Stimulated activated CD8-positive, alpha-beta memory T cell treated with anti-CD3 and anti-CD28 coated beads, Interleukin-12 subunit alpha, Interleukin-12 subunit beta, amount 100 ng/mL, for 1 hour (primary cell): ENCODE data around the gene ANKUB1.
A peak's percentile ranks its signal among the peaks of the same experiment; 100 is the strongest.
"Not testable (repeated sequence)": the region's sequence is repeated elsewhere in the genome, so short reads cannot be mapped to it uniquely, and the experiment has no call there.

Source experiments
- DNase-seq: peaks from one replicate; pipeline ENCODE4 v3.0.0-alpha.2; 2020; ENCODE audit warnings: low read depth

ANKUB1 gene

GRCh38 chr3:149792452-149793270, at the start of gene ANKUB1:
TSS of gene ANKUB1 (minus strand) at chr3:149792554. CDS start at chr3:149792366, 188 bp downstream.
- no peak for DNase-seq

GRCh38 chr3:149839896-149840295, 47.5 kb upstream of the ANKUB1 start:
- no peak for DNase-seq

- not testable (repeated sequence) for DNase-seq
Measured at GRCh38 chr3:149839469-149839868, 47.1 kb upstream of the ANKUB1 start.

GRCh38 chr3:149838491-149838890, 46.1 kb upstream of the ANKUB1 start:
- not testable (repeated sequence) for DNase-seq

GRCh38 chr3:149833241-149833640, 40.9 kb upstream of the ANKUB1 start:
- no peak for DNase-seq

GRCh38 chr3:149832086-149832485, 39.7 kb upstream of the ANKUB1 start:
- no peak for DNase-seq

GRCh38 chr3:149831321-149831720, 39.0 kb upstream of the ANKUB1 start:
- no peak for DNase-seq

GRCh38 chr3:149830902-149831301, 38.5 kb upstream of the ANKUB1 start:
- DNase-seq: no peak

- DNase-seq: not testable (repeated sequence)
Measured at GRCh38 chr3:149829631-149830030, 37.3 kb upstream of the ANKUB1 start.

GRCh38 chr3:149828390-149828789, 36.0 kb upstream of the ANKUB1 start:
- no peak for DNase-seq

GRCh38 chr3:149826636-149827035, 34.3 kb upstream of the ANKUB1 start:
- DNase-seq: no peak

- no peak for DNase-seq
Measured at GRCh38 chr3:149820183-149820582, 27.8 kb upstream of the ANKUB1 start.

GRCh38 chr3:149819432-149819831, 27.1 kb upstream of the ANKUB1 start:
- no peak for DNase-seq

GRCh38 chr3:149816986-149817385, 24.6 kb upstream of the ANKUB1 start:
- DNase-seq: no peak

GRCh38 chr3:149816311-149816710, 24.0 kb upstream of the ANKUB1 start:
- no peak for DNase-seq

GRCh38 chr3:149815728-149816127, 23.4 kb upstream of the ANKUB1 start:
- no peak for DNase-seq

GRCh38 chr3:149815321-149815720, 23.0 kb upstream of the ANKUB1 start:
- no peak for DNase-seq

- DNase-seq: no peak
Measured at GRCh38 chr3:149813367-149814281, 21.3 kb upstream of the ANKUB1 start.

- DNase-seq: peak; percentile 89
Measured at GRCh38 chr3:149812606-149813366, 20.4 kb upstream of the ANKUB1 start, which contains the start of gene RNF13. TSS of gene RNF13 (plus strand) at chr3:149813215. CDS start at chr3:149846027, 32,812 bp downstream.

GRCh38 chr3:149812165-149812605, 19.8 kb upstream of the ANKUB1 start:
- no peak for DNase-seq

- no peak for DNase-seq
Measured at GRCh38 chr3:149810846-149811245, 18.5 kb upstream of the ANKUB1 start.

- DNase-seq: no peak
Measured at GRCh38 chr3:149809699-149810098, 17.3 kb upstream of the ANKUB1 start.
